SK-N-SH (cell line): Measurements from ENCODE around the gene BTBD16. TPM values are rescaled to one million over a fixed set of nuclear protein-coding genes. Genes with fewer than 3 reads are reported as not detected.

Experiments
- CTCF ChIA-PET: fragments of 300-600, 350-600 bp; formaldehyde crosslinking; extraction: SDS; loops from one replicate; lab custom pipeline; 2021; lab: Yijun Ruan, JAX
- POLR2A ChIA-PET: fragments of 350-600 bp; sonication (Branson Sonifier 250); formaldehyde crosslinking; extraction: SDS; loops from one replicate; lab custom pipeline; 2020; ENCODE audit warnings: antibody characterized with exemption, inconsistent platforms; lab: Yijun Ruan, JAX
- DNase-seq: peaks from one replicate; pipeline ENCODE4 v3.0.0; 2012
- H2AFZ ChIP-seq: fragments of 200-600 bp; sonication (generic); 2 replicates; pipeline ENCODE4 v1.8.1; 2016; ENCODE audit warnings: antibody characterized with exemption, mild to moderate bottlenecking, low read depth
- H3F3A ChIP-seq: fragments of 200-600 bp; sonication (generic); replicated peaks from 2 replicates; pipeline ENCODE3; 2016; ENCODE audit warnings: antibody characterized with exemption, mild to moderate bottlenecking; ENCODE audit not compliant: insufficient read depth
- H3K27ac ChIP-seq, 2 experiments: fragments of 200-500 bp in 1 of 2; fragments of 200-600 bp in 1 of 2; sonication (Bioruptor generic) in 1 of 2; sonication (generic), shearing (Covaris generic) in 1 of 2; 2 replicates each; pipeline versions ENCODE4 v1.5.1 to v1.6.1; 2014 to 2016; ENCODE audit warnings: low read depth in 2 of 2, inconsistent platforms in 1 of 2, low read length in 1 of 2, mild to moderate bottlenecking in 1 of 2, mixed read lengths in 1 of 2
- H3K27me3 ChIP-seq: fragments of 200-600 bp; sonication (generic), shearing (Covaris generic); 2 replicates; pipeline ENCODE4 v1.6.1; 2016; ENCODE audit warnings: mixed run types; ENCODE audit not compliant: insufficient read depth
- H3K36me3 ChIP-seq, 2 experiments: fragments of 200-500 bp in 1 of 2; fragments of 200-600 bp in 1 of 2; sonication (Bioruptor generic) in 1 of 2; sonication (generic) in 1 of 2; replicated peaks in 1 of 2; 2 replicates each; pipeline versions ENCODE3 to v1.5.1; 2014 to 2016; ENCODE audit warnings: low read length in 1 of 2, mild to moderate bottlenecking in 1 of 2; ENCODE audit not compliant: insufficient read depth in 2 of 2, control insufficient read depth in 1 of 2
- H3K4me1 ChIP-seq, 2 experiments: fragments of 200-500 bp in 1 of 2; fragments of 200-600 bp in 1 of 2; sonication (Bioruptor generic) in 1 of 2; sonication (generic), shearing (Covaris generic) in 1 of 2; 2 replicates each; pipeline versions ENCODE4 v1.5.1 to v1.6.1; 2014 to 2016; ENCODE audit warnings: low read depth in 1 of 2, low read length in 1 of 2, mixed run types in 1 of 2; ENCODE audit not compliant: insufficient read depth in 2 of 2, control insufficient read depth in 1 of 2
- H3K4me2 ChIP-seq: fragments of 200-600 bp; sonication (generic), shearing (Covaris generic); 2 replicates; pipeline ENCODE4 v1.6.1; 2017; ENCODE audit warnings: mixed run types
- H3K4me3 ChIP-seq, 2 experiments: fragments of 200-500 bp in 1 of 2; fragments of 200-600 bp in 1 of 2; sonication (Bioruptor generic) in 1 of 2; sonication (generic), shearing (Covaris generic) in 1 of 2; 2 replicates each; pipeline versions ENCODE4 v1.5.1 to v1.8.1; 2014 to 2016; ENCODE audit warnings: low read depth in 2 of 2, inconsistent platforms in 1 of 2, low read length in 1 of 2, mild to moderate bottlenecking in 1 of 2, mixed read lengths in 1 of 2, moderate library complexity in 1 of 2
- H3K79me2 ChIP-seq: fragments of 200-600 bp; sonication (generic); 2 replicates; pipeline ENCODE4 v1.8.1; 2017; ENCODE audit warnings: mild to moderate bottlenecking; ENCODE audit not compliant: insufficient read depth
- H3K9ac ChIP-seq: fragments of 200-600 bp; sonication (generic); 2 replicates; pipeline ENCODE4 v1.6.1; 2017; ENCODE audit warnings: mixed run types
- H3K9me2 ChIP-seq: fragments of 200-600 bp; sonication (generic); 2 replicates; pipeline ENCODE4 v1.6.1; 2017; ENCODE audit warnings: mixed run types
- H3K9me3 ChIP-seq: fragments of 200-600 bp; sonication (generic); 2 replicates; pipeline ENCODE4 v1.6.1; 2017; ENCODE audit warnings: mixed run types, mild to moderate bottlenecking, moderate library complexity
- H4K20me1 ChIP-seq: fragments of 200-600 bp; sonication (generic); 2 replicates; pipeline ENCODE4 v1.6.1; 2017; ENCODE audit warnings: mild to moderate bottlenecking, mixed run types; ENCODE audit not compliant: insufficient read depth
- EP300 ChIP-seq, 2 experiments: IDR thresholded peaks; 2 replicates each; pipeline versions ENCODE4 v1.4.0 to v1.6.1; 2012; ENCODE audit warnings: borderline replicate concordance in 1 of 2, low read depth in 1 of 2, low read length in 1 of 2
- EZH2phosphoT487 ChIP-seq: fragments of 200-600 bp; sonication (generic); IDR thresholded peaks from 2 replicates; pipeline ENCODE4 v1.6.1; 2017; ENCODE audit warnings: low read depth, mixed run types, mild to moderate bottlenecking, antibody characterized with exemption, moderate library complexity, borderline replicate concordance
- FOXJ3 ChIP-seq: sonication (generic); formaldehyde crosslinking; IDR thresholded peaks from 2 replicates; pipeline ENCODE4 v1.5.1; 2020; ENCODE audit warnings: mild to moderate bottlenecking, missing genetic modification reagents
- GABPA ChIP-seq: IDR thresholded peaks from 2 replicates; pipeline ENCODE4 v1.4.0; 2012; ENCODE audit warnings: low read depth, mild to moderate bottlenecking
- JUND ChIP-seq: IDR thresholded peaks from 2 replicates; pipeline ENCODE4 v1.4.0; 2012
- MXI1 ChIP-seq: IDR thresholded peaks from 2 replicates; pipeline ENCODE4 v1.6.1; 2012; ENCODE audit warnings: mild to moderate bottlenecking, low read depth, low read length, improper control_type of control experiment
- NFIC ChIP-seq: IDR thresholded peaks from 2 replicates; pipeline ENCODE4 v1.4.0; 2012; ENCODE audit warnings: borderline replicate concordance
- PBX3 ChIP-seq: IDR thresholded peaks from 2 replicates; pipeline ENCODE4; 2012
- RAD21 ChIP-seq: IDR thresholded peaks from 2 replicates; pipeline ENCODE4 v1.6.1; 2012; ENCODE audit warnings: mild to moderate bottlenecking, low read length
- RCOR1 ChIP-seq: fragments of 150-350 bp; IDR thresholded peaks from 2 replicates; pipeline ENCODE4 v1.6.1; 2017; ENCODE audit warnings: antibody characterized with exemption, low read length
- RFX5 ChIP-seq: IDR thresholded peaks from 2 replicates; pipeline ENCODE4 v1.6.1; 2012; ENCODE audit warnings: mild to moderate bottlenecking, improper control_type of control experiment, low read length
- SMC3 ChIP-seq: IDR thresholded peaks from 2 replicates; pipeline ENCODE4 v1.6.1; 2012; ENCODE audit warnings: low read depth, low read length, improper control_type of control experiment
- USF2 ChIP-seq: fragments of 150-350 bp; IDR thresholded peaks from 2 replicates; pipeline ENCODE4 v1.6.1; 2017; ENCODE audit warnings: antibody characterized with exemption, low read length, low read depth, borderline replicate concordance
- YY1 ChIP-seq: IDR thresholded peaks from 2 replicates; pipeline ENCODE4 v1.4.0; 2012; ENCODE audit warnings: low read depth, mild to moderate bottlenecking
- WGBS: methylation state at CpG from one replicate; pipeline ENCODE4 v1.1.6; 2017; ENCODE audit warnings: low lambda C conversion rate; 5-methylcytosine and 5-hydroxymethylcytosine counted together
- polyA plus RNA-seq, 3 experiments: library from polyadenylated mRNA; depleted of rRNA; stranded (reverse); fragments of >200 nt; gene quantifications; 2 replicates each; pipeline ENCODE4 v1.2.3, GENCODE V29; 2012
- TF ChIP-seq, protein P1 (sequence below): IDR thresholded peaks from 2 replicates; pipeline ENCODE4 v1.6.1; 2012; ENCODE audit warnings: mild to moderate bottlenecking, low read depth, low read length, moderate library complexity

BTBD16 gene
- polyA plus RNA-seq, 1 of the 3 experiments (the other 2 are of a cell fraction), result not detected

- Histone ChIP-seq H3K4me1 (no peaks in the 10 kb centered on the region), H3F3A (no peaks in the 10 kb centered on the region), H3K27me3 (no peaks in the 10 kb centered on the region), H3K27ac (no peak overlapping the region), H3K9me2 (no peaks in the 10 kb centered on the region), H3K9ac (no peak overlapping the region), H3K36me3 (no peaks in the 10 kb centered on the region), H2AFZ (no peak overlapping the region), H3K9me3 (no peaks in the 10 kb centered on the region), H3K79me2 (no peaks in the 10 kb centered on the region), H3K4me2 (no peak overlapping the region), H4K20me1 (no peaks in the 10 kb centered on the region), H3K4me3 (no peak overlapping the region)
- 73% methylated on average over 13 of the region's 17 CpGs for whole genome bisulfite sequencing
- DNase-seq, result no peak
- CTCF ChIA-PET, result interaction anchor here (1.1 to 1.9 kb wide), 6 partner anchors 13 to 280 kb away, joined by 4 to 9 read pairs (median 6); no protein-coding TSS in a partner anchor
- TF ChIP-seq FOXJ3, result no peak
- TF ChIP-seq EP300 (IDR thresholded peaks at IDR 0.05; ENCODE audit: borderline replicate concordance in 1 of 2, low read depth in 1 of 2, low read length in 1 of 2), result no peak
- no peak for TF ChIP-seq RCOR1
- TF ChIP-seq, protein P1, sequence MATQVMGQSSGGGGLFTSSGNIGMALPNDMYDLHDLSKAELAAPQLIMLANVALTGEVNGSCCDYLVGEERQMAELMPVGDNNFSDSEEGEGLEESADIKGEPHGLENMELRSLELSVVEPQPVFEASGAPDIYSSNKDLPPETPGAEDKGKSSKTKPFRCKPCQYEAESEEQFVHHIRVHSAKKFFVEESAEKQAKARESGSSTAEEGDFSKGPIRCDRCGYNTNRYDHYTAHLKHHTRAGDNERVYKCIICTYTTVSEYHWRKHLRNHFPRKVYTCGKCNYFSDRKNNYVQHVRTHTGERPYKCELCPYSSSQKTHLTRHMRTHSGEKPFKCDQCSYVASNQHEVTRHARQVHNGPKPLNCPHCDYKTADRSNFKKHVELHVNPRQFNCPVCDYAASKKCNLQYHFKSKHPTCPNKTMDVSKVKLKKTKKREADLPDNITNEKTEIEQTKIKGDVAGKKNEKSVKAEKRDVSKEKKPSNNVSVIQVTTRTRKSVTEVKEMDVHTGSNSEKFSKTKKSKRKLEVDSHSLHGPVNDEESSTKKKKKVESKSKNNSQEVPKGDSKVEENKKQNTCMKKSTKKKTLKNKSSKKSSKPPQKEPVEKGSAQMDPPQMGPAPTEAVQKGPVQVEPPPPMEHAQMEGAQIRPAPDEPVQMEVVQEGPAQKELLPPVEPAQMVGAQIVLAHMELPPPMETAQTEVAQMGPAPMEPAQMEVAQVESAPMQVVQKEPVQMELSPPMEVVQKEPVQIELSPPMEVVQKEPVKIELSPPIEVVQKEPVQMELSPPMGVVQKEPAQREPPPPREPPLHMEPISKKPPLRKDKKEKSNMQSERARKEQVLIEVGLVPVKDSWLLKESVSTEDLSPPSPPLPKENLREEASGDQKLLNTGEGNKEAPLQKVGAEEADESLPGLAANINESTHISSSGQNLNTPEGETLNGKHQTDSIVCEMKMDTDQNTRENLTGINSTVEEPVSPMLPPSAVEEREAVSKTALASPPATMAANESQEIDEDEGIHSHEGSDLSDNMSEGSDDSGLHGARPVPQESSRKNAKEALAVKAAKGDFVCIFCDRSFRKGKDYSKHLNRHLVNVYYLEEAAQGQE, result no peak
- no peak for TF ChIP-seq SMC3
- TF ChIP-seq PBX3, result no peak
- TF ChIP-seq RAD21, result no peak
- TF ChIP-seq EZH2phosphoT487, result no peak
- no peak for TF ChIP-seq GABPA
- TF ChIP-seq YY1, result no peak
- TF ChIP-seq RFX5, result no peak
- no peak for TF ChIP-seq MXI1
- no peak for TF ChIP-seq USF2
- no peak for TF ChIP-seq JUND
- TF ChIP-seq NFIC, result no peak
- POLR2A ChIA-PET, result no interaction called here
Measured at GRCh38 chr10:122285506-122286444, 14.7 kb downstream of the BTBD16 start.
